IPS DF 6.9 (cell line): ENCODE measurements around the gene MYH16.
"Not testable (repeated sequence)": the region's sequence is repeated elsewhere in the genome, so short reads cannot be mapped to it uniquely, and the experiment has no call there.

Source experiments
- DNase-seq: peaks from one replicate; pipeline ENCODE4 v3.0.0-alpha.2; 2013; ENCODE audit warnings: low read depth, low spot score
- H3K27ac ChIP-seq: one replicate; pipeline ENCODE4 v1.5.1; 2013; ENCODE audit warnings: low read length, control low read depth
- H3K27me3 ChIP-seq: 2 replicates; pipeline ENCODE4 v1.6.1; 2013; ENCODE audit warnings: mild to moderate bottlenecking, low read length; ENCODE audit not compliant: control insufficient read depth, insufficient read depth
- H3K36me3 ChIP-seq: 2 replicates; pipeline ENCODE4 v1.6.1; 2013; ENCODE audit warnings: low read length; ENCODE audit not compliant: control insufficient read depth, insufficient read depth
- H3K4me1 ChIP-seq: 2 replicates; pipeline ENCODE4 v1.6.1; 2013; ENCODE audit warnings: low read length; ENCODE audit not compliant: control insufficient read depth, insufficient read depth
- H3K4me3 ChIP-seq: 2 replicates; pipeline ENCODE4 v1.5.1; 2013; ENCODE audit warnings: mild to moderate bottlenecking, low read length
- H3K9me3 ChIP-seq: 2 replicates; pipeline ENCODE4 v1.6.1; 2013; ENCODE audit warnings: low read length, inconsistent platforms; ENCODE audit not compliant: control insufficient read depth, insufficient read depth
- WGBS: extraction: QIAGEN DNeasy Blood & Tissue Kit; methylation state at CpG from one replicate; pipeline ENCODE4 v1.1.7; 2013; ENCODE audit warnings: mixed read lengths, missing lambda C conversion rate; ENCODE audit not compliant: insufficient read length, insufficient coverage; 5-methylcytosine and 5-hydroxymethylcytosine counted together

Gene MYH16

DNA sequence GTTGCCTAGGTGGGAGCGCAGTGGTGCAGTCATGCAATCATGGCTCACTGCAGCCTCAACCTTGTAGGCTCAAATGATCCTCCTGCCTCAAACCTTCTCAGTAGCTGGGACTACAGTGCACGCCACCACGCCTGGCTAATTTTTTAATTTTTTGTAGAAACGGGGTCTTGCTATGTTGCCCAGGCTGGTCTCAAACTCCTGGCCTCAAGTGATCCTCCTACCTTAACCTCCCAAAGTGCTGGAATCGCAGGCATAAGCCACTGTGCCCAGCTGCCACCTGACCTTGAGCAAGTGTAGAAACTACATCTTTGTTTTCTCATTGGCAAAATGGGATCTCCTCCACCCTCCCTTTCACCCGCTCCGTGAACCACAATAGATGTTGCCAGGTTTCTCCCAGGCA lies 15.0 kb upstream of the MYH16 start:
- Histone ChIP-seq H3K36me3 (no peaks in the 10 kb centered on the region), H3K4me3 (no peak overlapping the region), H3K27me3 (no peaks in the 10 kb centered on the region), H3K9me3 (no peaks in the 10 kb centered on the region), H3K4me1 (no peaks in the 10 kb centered on the region), H3K27ac (no peak overlapping the region)
- DNase-seq = no peak
- WGBS = no CpG with 5 or more reads among the region's 7 CpGs

DNA sequence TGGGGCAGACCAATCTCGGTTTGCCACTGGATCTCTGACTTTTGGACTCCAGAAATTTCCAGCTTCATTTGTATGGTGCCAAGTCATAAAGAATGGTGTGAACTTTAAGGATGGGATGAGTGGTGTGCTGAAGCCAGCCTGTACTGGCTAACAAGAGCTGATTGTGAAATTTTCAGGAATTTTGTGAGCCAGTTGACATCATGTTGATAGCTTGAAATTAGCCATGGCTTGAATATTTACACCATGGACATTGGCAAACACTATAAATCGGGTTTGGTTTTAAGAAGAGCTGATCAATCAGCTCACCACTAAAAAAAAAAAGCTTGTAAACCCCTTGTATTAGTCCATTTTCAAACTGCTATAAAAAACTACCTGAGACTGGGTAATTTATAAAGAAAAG lies 14.1 kb upstream of the MYH16 start:
- Histone ChIP-seq H3K27me3 (no peaks in the 10 kb centered on the region), H3K4me1 (no peaks in the 10 kb centered on the region), H3K4me3 (no peak overlapping the region), H3K36me3 (no peaks in the 10 kb centered on the region), H3K27ac (no peak overlapping the region), H3K9me3 (no peaks in the 10 kb centered on the region)
- DNase-seq = no peak
- no CpG with 5 or more reads among the region's 2 CpGs for WGBS

DNA sequence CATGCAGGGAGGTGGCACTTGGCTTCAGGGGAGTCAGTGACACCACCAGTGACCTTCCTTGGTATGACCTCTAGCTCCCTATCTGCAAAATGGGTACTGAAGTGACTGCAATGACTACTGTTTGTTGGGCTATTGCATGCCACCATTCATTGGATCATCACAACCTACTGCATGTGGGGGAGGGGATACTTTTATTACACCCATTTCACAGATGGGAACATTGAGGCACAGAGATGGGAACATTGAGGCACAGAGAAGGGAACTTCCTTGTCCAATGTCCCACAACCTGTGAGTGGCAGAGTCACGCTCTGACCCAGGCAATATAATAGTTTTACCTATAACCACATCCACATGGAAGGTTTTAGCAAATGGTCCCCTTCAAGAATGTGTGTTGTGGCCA lies 12.2 kb upstream of the MYH16 start:
- no peak for DNase-seq
- no CpG with 5 or more reads among the region's 1 CpG for WGBS

DNA sequence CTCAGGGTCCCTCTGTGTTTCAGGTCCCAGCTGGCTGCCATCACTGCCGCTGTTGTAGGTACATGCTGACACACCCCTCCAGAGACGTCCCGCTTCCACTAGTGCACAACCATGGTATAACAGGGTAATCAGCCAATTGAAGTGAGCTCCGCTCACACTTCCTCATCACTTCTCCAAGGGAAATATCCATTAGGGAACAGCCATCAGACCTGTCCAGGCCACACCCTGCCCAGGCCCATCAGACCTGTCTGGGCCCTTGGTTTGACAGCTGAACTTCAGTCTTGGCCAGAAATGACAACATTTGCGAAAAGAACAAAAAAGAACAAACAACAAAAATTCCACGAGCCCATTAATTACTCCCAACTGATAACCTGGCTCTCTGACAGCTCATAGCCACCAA lies 11.0 kb upstream of the MYH16 start:
- H3K4me3 ChIP-seq = no peak overlapping the region
- no peak overlapping the region for H3K27ac ChIP-seq
- DNase-seq = no peak
- no peaks in the 10 kb centered on the region for H3K27me3 ChIP-seq
- no peaks in the 10 kb centered on the region for H3K36me3 ChIP-seq
- no peaks in the 10 kb centered on the region for H3K9me3 ChIP-seq
- H3K4me1 ChIP-seq = no peaks in the 10 kb centered on the region
- WGBS = no CpG with 5 or more reads among the region's 6 CpGs

More for the DNA sequence above, 12.2 kb upstream of the MYH16 start:
- H3K27me3 ChIP-seq = no peaks in the 10 kb centered on the region
- no peaks in the 10 kb centered on the region for H3K4me1 ChIP-seq
- no peaks in the 10 kb centered on the region for H3K9me3 ChIP-seq
- H3K36me3 ChIP-seq = no peaks in the 10 kb centered on the region
- no peak overlapping the region for H3K27ac ChIP-seq
- no peak overlapping the region for H3K4me3 ChIP-seq

DNA sequence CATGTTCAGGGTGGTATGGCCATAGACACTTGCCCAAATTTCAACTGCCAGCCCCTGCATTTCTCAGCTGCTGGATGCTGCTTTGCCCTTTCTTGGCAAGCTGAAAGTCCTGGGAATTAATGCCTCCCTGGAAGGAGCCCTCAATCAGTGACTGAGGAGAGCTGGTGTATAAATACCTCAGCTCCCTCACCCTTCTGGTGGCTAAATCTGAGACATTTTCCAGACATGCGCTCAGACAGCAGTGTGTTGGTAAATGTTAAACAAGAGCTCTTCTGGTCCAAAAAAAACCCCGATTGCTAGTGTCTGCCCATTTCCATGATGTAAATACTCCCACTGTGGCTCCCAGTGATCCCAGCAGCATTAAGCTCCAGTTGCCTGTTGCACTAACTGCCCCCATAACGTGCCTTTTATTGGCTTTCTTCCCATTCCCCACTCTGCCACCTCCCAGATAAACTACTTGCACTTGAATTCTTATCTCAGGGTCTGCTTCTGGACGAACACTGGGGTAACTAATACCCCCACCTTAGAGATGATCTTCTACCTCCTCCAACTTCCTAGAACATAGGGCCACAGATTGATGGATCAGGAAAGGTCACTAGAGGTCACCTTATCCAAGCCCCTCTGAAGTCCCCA lies 6.7 kb upstream of the MYH16 start:
- no peaks in the 10 kb centered on the region for H3K27me3 ChIP-seq
- H3K4me1 ChIP-seq = no peaks in the 10 kb centered on the region
- WGBS = no CpG with 5 or more reads among the region's 4 CpGs
- no peaks in the 10 kb centered on the region for H3K36me3 ChIP-seq
- no peak overlapping the region for H3K4me3 ChIP-seq
- DNase-seq = no peak
- H3K27ac ChIP-seq = no peak overlapping the region
- H3K9me3 ChIP-seq = no peaks in the 10 kb centered on the region

DNA sequence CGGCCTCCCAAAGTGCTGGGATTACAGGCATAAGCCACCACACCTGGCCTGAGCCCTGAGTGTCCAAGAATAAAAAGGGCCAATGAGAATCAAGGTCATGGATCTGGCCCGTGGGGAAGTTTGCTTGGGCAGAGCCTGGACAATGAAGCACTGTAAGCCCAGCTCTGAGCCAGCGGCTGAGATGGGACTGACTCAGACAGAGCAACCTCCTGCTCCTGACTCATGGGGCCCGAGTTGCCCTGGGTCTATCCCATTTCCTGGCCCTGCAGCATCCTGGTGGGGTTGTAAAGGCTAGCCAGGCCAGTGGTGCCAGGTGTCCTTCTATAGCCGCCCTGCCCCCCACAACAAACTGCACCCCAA lies 5.2 kb upstream of the MYH16 start:
- Histone ChIP-seq H3K4me1 (no peaks in the 10 kb centered on the region), H3K36me3 (no peaks in the 10 kb centered on the region), H3K4me3 (no peak overlapping the region), H3K27me3 (no peaks in the 10 kb centered on the region), H3K9me3 (no peaks in the 10 kb centered on the region), H3K27ac (no peak overlapping the region)
- WGBS = no CpG with 5 or more reads among the region's 5 CpGs
- DNase-seq = no peak

DNA sequence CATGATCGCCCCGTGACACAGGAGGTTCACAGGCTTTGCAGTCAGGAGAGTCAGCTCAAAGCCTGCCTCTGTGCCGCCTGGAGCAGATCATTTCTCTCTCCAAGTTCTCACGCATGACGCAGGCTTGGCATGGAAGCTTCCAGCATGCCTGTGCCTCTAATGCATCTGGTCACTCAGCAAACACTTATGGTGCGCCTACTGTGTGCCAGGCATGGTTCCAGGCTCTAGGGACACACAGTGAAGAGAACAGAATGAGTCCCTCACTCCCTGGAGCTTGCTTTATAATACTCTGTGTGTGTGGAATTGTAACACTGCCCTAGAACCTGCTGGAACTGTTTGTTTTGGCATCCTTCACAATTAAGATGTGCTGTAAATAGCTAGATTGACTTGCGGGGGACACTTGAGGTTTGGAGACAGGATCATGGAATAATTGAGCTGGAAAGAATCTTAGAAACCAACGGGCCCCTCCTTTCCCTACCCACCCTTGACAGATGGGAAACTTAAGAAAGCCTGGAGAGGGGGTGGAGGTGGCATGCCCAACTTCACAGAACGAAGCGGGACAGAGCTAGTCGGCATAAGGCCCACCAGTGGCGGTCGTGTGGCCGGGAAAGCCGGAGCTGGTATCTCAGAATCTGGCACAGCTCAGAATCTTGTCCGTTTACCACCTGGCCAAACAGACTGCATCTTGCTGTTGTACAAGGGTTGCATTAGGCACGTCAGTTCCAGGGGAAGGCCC lies 4.6 kb upstream of the MYH16 start:
- H3K9me3 ChIP-seq = no peaks in the 10 kb centered on the region
- H3K4me3 ChIP-seq = no peak overlapping the region
- WGBS = no CpG with 5 or more reads among the region's 17 CpGs
- H3K4me1 ChIP-seq = no peaks in the 10 kb centered on the region
- no peak for DNase-seq
- H3K27ac ChIP-seq = no peak overlapping the region
- no peaks in the 10 kb centered on the region for H3K27me3 ChIP-seq
- H3K36me3 ChIP-seq = no peaks in the 10 kb centered on the region

DNA sequence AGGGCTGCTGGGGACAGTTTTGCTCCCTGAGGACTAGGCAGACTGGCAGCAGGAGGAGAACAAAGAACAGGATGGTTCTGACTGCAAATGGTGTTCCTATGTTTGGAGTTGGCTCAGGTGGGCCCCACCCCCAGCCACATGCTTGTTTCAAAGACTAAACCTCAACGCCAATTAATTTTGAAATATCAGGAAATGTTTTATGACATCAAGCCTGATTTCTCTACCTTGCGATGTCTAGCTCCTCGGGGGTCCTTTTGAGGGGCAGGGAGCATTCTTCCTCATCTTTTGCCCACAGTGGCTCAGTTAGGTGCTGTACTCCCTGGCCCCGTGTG lies 4.1 kb upstream of the MYH16 start:
- no CpG with 5 or more reads among the region's 4 CpGs for WGBS
- Histone ChIP-seq H3K27ac (no peak overlapping the region), H3K4me3 (no peak overlapping the region)

DNA sequence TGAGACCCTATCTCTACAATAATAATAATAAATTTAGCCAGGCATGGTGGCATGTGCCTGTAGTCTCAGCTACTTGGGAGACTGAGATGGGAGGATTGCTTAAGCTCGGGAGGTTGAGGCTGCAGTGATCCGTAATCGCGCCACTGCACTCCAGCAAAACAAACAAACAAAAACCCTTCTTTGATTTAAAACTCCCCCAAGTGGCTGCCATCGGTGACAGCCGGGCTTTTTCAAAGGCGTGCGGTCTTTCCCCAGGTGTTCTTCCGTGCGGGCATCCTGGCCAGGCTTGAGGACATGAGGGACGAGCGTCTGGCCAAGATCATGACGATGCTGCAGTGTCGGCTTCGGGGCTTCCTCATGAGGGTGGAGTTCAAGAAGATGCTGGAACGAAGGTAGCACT lies 1.9 kb upstream of the MYH16 start:
- no peak overlapping the region for H3K4me3 ChIP-seq
- WGBS = no CpG with 5 or more reads among the region's 16 CpGs
- H3K4me1 ChIP-seq = no peaks in the 10 kb centered on the region
- no peak for DNase-seq
- H3K9me3 ChIP-seq = no peaks in the 10 kb centered on the region
- H3K36me3 ChIP-seq = no peaks in the 10 kb centered on the region
- no peak overlapping the region for H3K27ac ChIP-seq
- no peaks in the 10 kb centered on the region for H3K27me3 ChIP-seq

More for the DNA sequence above, 4.1 kb upstream of the MYH16 start:
- H3K4me1 ChIP-seq = no peaks in the 10 kb centered on the region
- H3K36me3 ChIP-seq = no peaks in the 10 kb centered on the region
- DNase-seq = no peak
- H3K9me3 ChIP-seq = no peaks in the 10 kb centered on the region
- H3K27me3 ChIP-seq = no peaks in the 10 kb centered on the region

DNA sequence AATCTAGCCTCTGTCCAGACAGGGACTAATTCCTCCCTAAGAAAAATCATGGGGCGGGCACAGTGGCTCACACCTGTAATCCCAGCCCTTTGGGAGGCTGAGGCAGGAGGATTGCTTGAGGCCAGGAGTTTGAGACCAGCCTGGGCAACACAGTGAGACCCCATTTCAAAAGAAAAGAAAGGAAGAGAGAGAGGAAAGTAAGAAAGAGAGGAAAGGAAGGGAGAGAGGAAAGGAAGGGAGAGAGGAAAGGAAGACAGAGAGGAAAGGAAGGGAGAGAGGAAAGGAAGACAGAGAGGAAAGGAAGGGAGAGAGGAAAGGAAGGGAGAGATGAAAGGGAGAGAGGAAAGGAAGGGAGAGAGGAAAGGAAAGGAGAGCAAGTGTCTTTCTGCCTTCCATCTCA lies 922 bp downstream of the MYH16 start:
- not testable (repeated sequence) for H3K27me3 ChIP-seq, H3K27ac ChIP-seq, DNase-seq, H3K36me3 ChIP-seq, H3K9me3 ChIP-seq, H3K4me1 ChIP-seq, H3K4me3 ChIP-seq
- no CpG with 5 or more reads among the region's 1 CpG for WGBS

DNA sequence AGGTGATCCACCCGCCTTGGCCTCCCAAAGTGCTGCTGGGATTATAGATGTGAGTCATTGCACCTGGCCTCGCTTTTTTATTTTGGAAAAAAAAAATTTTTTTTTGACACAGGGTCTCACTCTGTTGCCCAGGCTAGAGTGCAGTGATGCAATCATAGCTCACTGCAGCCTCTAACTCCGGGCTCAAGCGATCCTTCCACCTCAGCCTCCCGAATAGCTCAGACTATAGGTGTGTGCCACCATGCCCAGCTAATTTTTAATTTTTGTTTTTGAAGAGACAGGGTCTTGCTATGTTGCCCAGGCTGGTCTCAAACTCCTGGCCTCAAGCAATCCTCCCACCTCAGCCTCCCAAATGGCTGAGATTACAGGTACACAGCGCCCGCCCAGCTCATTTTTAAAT lies 2.3 kb downstream of the MYH16 start:
- H3K4me1 ChIP-seq, H3K36me3 ChIP-seq, DNase-seq, H3K27ac ChIP-seq, H3K4me3 ChIP-seq, H3K27me3 ChIP-seq, H3K9me3 ChIP-seq: not testable (repeated sequence)
- no CpG with 5 or more reads among the region's 7 CpGs for WGBS
